SH-SY5Y (cell line): ENCODE measurements around the gene MECP2.

ENCODE experiments used
- GATA2 ChIP-seq: IDR thresholded peaks from 2 replicates; pipeline ENCODE4 v1.6.1; 2011; ENCODE audit warnings: mild to moderate bottlenecking, low read depth, low read length
- GATA3 ChIP-seq: IDR thresholded peaks from 2 replicates; pipeline ENCODE4 v1.6.1; 2011; ENCODE audit warnings: low read depth, mild to moderate bottlenecking, low read length, moderate library complexity

GRCh38 chrX:154019061-154019621, 78.4 kb downstream of the MECP2 start:
- TF ChIP-seq GATA2 (no peak), GATA3 (no peak)
